GM18517 (cell line): ENCODE results near the gene ZCWPW1.
"Not testable (repeated sequence)": the region's sequence is repeated elsewhere in the genome, so short reads cannot be mapped to it uniquely, and the experiment has no call there.

Experiments
- ATAC-seq: cut with Tn5 transposase; IDR thresholded peaks from one replicate; pipeline ENCODE4 v1.9.1; 2021; ENCODE audit warnings: mild to moderate bottlenecking, moderate library complexity; ENCODE audit not compliant: unreplicated experiment

Gene ZCWPW1

DNA sequence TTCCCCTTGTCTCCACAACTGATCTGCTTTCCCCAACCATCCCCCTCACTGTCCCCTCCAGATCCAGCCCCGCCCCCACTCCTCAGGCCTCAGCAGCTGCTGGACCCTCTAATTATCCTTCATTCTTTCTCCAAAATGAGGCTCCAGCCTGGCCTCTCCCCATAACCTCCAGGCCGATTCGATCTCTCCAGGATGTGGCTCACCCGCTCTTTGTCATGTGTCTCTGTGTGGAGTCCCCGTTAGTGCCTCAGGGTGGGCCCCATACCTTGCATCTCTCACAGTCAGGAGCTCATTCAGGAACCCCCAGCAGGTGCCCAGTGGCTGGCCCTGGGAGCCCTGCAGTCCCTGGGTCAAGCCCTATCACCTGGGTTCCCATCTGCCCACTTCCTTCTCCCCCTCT is 53.9 kb downstream of the ZCWPW1 start:
- no peak for ATAC-seq

DNA sequence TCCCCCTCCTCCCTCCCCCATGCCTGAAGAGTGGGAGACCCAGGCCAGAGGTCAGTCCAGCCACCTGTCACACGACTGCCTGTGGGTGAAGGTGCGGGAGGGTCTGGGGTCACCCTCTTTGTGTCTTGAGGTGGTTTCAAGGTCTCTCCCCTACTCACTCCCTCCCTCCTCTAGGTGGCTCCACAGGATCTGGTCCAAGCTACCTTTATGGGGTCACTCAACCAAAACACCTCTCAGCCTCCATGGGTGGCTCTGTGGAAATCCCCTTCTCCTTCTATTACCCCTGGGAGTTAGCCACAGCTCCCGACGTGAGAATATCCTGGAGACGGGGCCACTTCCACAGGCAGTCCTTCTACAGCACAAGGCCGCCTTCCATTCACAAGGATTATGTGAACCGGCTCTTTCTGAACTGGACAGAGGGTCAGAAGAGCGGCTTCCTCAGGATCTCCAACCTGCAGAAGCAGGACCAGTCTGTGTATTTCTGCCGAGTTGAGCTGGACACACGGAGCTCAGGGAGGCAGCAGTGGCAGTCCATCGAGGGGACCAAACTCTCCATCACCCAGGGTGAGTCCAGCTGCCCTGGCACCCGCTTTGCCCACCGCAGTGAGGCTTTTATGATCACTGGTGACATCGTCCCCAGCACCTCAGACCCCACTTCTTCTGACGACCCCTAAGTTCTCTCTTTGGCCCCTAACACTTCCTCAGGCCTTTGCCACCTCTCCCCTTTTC is 54.5 kb downstream of the ZCWPW1 start:
- not testable (repeated sequence) for ATAC-seq

DNA sequence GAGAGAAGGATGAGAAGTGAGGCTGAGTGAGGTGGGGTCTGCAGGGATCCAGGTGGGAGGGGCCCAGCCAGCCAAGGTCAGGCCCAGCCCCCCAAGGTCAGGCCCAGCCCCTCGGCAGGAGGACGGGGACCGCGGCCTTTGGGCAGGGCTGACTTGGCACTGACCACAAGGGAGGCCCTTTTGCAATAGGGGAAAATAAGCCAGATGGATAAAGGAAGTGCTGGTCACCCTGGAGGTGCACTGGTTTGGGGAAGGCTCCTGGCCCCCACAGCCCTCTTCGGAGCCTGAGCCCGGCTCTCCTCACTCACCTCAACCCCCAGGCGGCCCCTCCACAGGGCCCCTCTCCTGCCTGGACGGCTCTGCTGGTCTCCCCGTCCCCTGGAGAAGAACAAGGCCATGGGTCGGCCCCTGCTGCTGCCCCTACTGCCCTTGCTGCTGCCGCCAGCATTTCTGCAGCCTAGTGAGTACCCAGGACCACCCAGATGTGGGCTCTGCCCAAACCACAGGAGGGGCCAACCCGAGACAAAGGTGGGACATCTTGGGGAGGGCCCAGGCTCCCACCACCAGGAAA is 55.2 kb downstream of the ZCWPW1 start, which contains the start of gene PILRA:
Gene PILRA, plus strand, starts transcription at position 227 of the 571 bp plus-strand sequence. Its CDS starts 170 bp downstream, at position 397.
- no peak for ATAC-seq

DNA sequence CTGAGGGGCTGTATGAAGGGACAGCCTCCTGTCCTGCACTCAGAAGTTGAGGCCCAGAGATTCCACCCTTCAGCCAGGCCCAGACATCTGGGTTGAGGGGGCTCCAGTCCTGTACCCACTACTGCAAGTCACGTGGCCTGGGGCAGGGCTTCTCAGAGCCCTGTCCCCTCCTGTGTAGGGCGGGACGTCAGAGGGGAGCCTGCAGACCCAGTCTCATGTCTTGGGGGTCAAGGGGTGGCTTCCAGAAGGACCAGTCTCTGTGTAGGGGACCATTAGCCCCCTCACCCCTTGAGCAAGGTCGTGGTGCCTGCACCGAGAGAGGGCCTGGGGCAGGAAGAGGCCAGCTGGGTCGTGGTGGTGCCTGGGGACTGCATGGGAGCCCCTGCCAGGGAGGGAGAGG is 55.8 kb downstream of the ZCWPW1 start:
- ATAC-seq: no peak

DNA sequence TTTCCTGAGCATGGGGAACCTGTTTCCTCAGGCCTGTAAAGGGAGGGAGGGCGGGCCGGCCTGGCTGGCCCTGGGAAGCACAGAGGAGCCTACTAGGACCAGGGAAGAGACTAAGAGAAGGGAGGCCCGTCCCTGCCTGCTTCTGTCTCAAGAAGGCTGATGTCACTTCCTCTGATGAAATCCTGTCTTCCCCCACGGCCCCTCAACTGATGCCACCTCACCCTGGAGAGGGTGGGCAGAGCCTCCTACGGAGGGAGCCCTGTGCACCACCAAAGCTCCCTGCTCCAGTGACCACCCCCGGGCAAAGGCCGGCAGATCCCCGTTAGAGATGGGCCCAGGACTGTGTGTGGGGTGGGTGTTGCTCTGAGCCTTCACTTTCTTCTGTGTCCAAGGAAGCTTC is 56.2 kb downstream of the ZCWPW1 start:
- no peak for ATAC-seq

DNA sequence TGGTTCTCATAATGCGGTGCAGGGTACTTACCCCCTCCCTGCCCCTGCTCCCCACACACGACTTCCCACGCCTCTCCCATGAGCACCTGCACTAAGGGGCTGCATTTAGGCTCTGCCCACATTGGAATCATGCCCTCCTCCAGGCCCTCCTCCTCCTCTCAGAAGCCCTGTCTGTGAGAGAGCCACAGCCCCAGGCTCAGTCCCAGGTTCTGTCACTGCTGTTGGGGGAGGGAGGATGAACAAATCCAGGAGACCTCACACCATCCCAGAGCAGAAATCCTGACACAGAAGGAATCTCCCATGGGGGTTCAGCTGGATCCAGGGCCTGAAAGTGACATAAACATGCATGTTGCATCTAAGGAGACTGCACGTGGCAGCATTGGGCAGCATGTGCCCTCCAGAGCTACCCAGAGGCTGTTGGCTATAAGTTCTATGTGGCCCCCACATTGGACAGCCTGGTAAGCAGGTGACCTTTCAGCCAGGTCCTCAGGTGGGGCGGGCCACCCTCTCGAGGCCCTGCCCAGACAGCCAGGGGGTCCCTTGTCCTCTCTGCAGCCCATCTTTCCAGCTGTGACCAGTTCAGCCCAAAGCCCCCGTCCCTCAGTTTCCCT is 56.8 kb downstream of the ZCWPW1 start:
- no peak for ATAC-seq

DNA sequence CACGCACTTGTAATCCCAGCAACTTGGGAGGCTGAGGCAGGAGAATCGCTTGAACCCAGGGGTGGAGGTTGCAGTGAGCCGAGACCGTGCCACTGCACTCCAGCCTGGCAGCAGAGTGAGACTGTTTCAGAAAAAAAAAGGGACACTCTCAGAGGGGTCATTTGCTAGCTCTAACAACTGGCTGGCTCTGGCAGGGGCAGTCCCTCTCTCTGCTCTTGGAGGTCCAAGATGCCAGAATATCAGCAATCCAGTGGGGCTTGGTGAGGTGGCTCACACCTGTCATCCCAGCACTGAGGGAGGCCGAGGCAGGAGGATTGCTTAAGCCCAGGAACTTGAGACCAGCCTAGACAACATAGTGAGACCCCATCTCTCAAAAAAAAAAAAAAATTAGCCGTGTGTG is 57.8 kb downstream of the ZCWPW1 start:
- ATAC-seq: no peak

DNA sequence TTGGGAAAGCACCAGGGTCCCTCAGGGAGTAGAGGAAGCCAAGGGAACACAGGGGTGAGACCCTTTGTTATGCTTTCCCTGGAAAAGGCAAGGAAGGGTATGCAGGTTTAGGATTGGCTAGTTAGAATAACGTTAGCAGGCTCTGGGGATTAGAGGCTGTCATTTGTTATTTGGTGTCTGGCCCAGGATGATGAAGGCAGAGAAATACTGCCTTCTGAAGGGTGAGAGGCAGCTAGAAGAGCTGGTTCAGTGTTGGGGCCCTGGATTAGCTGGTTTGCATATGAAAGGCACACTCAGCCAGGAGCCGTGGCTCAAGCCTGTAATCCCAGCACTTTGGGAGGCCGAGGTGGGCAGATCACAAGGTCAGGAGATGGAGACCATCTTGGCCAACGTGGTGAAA is 58.2 kb downstream of the ZCWPW1 start:
- no peak for ATAC-seq

DNA sequence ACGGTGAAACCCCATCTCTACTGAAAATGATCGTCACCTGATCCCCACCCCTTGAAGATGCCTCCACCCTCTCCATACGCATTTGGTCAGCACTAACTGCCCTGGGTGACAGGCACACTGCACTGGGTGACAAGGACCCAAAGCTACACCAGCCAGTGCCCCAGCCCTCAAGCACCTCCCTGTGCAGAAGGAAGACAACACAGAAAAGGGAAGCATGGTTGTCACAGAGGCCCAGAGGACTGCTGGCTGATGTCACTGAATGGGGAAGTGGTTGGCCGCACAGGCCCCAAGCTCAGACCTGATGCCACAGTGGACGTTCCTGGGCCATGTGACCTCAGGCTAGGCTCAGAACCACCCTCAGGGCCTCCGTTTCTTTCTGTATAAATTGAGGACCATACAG is 59.4 kb downstream of the ZCWPW1 start:
- ATAC-seq: peak; percentile 50

DNA sequence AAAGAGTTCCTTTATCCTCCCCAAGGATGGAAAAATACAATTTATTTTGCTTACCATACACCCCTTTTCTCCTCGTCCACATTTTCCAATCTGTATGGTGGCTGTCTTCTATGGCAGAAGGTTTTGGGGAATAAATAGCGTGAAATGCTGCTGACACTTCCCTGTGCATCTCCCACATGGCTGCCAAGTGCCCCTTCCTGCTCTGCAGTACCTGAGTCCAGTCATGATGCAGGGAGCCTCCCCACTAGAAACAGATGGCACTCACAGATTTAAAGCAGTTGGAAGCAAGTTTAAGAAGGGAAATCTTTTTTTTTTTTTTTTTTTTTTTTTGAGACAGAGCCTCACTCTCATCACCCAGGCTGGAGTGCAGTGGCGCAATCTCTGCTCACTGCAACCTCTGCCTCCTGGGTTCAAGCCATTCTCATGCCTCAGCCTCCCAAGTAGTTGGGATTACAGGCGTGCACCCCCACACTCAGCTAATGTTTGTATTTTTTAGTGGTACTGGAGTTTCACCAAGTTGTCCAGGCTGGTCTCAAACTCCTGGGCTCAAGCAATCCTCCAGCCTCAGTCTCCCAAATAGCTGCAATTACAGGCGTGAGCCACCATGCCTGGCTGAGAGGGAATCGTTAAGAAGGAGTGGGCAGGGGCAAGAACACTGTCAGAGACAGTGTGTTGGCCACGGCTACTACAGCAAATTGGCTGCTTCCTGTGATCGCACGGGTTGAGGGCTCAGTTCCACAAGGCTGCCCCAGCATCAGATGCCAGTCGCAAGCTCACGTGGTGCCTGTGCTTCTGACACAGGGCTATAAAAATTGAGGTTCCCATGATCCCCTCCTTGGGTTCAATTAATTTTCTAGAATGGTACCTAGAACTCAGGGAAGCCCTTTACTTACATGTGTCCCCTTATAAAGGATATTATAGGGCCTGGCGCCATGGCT is 60.6 kb downstream of the ZCWPW1 start:
- no peak for ATAC-seq

DNA sequence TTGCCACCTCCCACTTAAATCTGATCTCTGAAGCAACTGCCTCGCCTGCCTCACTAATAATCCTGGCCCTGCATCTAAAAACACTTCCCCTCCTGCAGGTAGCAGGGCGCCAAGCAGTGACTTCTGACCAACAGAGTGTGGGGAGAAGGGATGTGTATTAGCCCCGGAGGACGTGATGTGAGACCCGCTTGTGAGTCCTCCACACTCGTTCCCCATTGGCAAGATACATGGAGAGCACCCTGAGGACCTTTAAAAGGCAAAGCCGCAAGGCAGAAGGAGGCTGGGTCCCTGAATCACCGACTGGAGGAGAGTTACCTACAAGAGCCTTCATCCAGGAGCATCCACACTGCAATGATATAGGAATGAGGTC is 61.3 kb downstream of the ZCWPW1 start:
- ATAC-seq: no peak

DNA sequence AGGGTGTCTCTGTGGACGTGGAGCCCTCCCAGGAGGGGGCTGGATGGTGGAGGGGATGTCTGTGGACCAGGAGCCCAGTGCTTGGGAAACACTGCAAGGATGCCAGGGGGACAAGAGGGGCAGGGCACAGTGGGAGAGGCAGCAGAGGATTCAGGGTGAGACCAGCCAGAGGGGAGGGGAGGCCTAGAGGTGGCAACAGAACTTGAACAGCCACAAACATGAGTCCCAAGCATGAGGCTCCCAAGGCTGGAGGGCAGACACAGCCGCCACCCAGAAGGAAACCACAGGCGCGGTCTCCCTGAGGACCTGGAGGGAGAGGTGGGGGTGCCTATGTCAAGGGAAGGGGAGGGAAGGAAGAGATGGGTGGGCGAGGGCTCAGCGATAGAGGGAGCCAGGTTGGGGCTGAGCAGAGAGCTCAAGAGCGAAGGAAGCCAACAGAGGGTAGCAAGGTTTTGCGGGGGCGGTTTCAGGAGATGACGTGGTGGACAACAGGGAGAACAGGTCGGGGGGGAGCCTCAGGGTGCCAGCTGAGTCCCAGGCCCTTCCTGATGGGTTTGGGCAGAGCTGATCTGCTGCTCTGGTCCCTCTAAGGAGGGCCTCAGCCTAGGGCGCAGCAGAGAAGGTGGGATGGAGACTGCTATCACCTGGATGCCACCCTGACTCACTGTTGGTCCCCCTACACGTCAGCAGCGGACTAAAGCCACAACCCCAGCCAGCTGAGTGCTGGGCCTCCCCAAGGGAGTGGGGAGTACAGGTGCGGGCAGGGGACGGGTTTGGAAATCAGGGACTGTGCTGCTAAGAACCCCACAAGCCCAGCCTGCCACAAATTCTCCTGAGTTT is 61.9 kb downstream of the ZCWPW1 start:
- peak; percentile 26 for ATAC-seq

DNA sequence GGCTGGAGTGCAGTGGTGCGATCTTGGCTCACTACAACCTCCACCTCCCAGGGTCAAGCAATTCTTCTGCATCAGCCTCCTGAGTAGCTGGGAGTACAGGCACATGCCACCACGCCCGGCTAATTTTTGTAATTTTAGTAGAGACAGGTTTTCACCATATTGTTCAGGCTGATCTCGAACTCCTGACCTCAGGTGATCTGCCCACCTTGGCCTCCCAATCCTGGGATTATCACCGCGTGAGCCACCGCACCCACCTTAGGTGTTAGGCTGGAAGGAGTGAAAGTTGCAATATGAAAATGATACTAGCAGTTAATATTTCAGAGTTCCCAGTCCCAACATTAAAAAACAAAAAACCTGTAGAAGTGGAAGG is 62.5 kb downstream of the ZCWPW1 start:
- ATAC-seq: not testable (repeated sequence)

DNA sequence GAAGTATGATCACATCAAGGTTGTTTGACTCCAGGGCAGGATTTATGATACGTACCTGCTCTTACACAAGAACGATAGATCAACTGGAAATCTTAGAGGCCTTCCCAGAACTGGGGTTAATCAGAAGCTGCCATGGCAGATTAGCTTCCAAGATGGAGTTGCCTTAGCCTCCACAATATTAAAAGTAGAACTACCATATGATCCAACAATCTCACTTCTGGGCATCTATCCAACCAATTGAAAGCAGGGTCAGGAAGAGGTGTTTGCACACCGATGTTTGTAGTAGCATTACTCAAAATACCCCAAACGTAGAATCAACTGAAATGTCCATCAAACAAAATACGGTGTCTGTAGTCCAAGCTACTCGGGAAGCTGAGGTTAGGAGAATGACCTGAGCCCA is 64.0 kb downstream of the ZCWPW1 start:
- ATAC-seq: no peak

DNA sequence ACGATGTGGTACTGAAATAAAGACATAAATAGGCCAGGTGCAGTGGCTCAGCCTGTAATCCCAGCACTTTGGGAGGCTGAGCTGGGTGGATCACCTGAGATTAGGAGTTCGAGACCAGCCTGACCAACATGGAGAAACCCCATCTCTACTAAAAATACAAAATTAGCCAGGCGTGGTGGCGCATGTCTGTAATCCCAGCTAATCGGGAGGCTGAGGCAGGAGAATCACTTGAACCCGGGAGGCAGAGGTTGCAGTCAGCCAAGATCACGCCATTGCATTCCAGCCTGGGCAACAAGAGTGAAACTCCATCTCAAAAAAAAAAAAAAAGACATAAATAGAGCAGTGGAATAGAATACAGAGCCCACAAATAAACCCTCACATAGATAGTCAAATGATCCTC is 64.7 kb downstream of the ZCWPW1 start:
- ATAC-seq: not testable (repeated sequence)

DNA sequence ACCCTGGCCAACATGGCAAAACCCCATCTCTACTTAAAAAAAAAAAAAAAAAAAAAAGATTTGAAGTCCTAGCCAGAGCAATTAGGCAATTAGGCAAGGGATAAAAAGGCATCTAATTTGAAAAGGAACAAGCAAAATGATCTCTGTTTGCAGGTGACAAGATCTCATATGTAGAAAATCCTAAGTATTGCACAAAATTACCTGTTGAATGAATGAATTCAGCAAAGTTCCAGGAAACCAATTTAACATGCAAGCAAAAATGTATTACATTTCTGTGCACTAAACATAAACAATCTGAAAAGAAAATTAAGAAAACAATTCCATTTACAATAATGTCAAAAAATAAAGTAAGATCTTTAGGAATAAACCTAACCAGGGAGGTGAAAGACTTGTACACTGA is 65.4 kb downstream of the ZCWPW1 start:
- ATAC-seq: no peak

DNA sequence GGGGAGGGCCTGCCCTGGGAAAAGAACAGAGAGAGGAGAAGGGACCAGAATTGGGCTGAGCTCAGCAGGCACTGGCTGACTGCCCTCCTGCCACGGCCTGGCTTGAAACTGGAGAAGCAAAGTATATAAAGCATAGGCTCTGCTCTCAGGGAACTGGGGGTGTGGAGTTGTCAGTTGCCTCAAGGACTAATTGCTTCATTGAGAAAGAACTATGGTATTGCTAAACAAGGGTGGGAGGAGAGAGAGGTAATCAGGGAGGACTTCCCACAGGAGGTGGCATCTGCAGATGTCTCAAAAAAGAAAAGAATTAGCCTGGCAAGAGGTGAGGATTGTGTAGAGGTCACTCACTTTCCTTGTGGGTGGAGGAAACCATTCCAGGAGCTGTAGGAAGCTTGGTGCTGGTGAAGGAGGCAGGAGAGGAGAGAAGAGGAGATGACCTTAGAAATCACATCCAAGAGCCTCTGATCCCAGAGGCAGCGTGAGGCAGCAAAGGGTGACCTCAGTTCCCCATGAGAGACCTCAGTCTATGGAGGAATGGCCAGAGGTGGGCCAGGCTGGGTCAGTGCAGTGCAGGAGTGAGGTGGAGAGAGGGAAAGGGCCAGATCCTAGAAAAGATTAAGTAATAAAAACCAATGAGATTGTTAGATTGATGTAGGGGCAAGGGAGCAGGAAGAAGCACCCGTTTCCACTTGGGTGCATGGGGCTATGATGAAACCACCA is 68.2 kb downstream of the ZCWPW1 start:
- no peak for ATAC-seq

DNA sequence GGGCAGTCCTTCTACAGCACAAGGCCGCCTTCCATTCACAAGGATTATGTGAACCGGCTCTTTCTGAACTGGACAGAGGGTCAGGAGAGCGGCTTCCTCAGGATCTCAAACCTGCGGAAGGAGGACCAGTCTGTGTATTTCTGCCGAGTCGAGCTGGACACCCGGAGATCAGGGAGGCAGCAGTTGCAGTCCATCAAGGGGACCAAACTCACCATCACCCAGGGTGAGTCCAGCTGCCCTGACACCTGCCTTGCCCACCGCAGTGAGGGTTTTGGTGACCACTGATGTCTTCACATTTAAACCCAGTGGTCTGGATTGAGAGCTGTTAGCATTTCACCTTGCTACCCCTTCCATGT is 69.7 kb downstream of the ZCWPW1 start:
- ATAC-seq: no peak

DNA sequence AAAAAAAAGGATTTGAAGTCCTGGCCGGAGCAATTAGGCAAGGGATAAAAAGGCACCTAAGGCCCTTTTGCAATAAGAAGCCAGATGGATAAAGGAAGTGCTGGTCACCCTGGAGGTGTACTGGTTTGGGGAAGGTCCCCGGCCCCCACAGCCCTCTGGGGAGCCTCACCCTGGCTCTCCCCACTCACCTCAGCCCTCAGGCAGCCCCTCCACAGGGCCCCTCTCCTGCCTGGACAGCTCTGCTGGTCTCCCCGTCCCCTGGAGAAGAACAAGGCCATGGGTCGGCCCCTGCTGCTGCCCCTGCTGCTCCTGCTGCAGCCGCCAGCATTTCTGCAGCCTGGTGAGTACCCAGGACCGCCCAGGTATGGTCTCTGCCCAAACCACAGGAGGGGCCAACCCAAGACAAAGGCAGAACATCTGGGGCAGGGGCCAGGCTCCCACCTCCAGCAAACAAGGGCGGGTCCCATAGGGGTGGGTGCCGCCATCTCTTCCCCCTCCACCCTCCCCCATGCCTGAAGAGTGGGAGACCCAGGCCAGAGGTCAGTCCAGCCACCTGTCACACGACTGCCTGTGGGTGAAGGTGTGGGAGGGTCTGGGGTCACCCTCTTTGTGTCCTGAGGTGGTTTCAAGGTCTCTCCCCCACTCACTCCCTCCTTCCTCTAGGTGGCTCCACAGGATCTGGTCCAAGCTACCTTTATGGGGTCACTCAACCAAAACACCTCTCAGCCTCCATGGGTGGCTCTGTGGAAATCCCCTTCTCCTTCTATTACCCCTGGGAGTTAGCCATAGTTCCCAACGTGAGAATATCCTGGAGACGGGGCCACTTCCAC is 70.3 kb downstream of the ZCWPW1 start, which contains the start of gene PILRB:
Gene PILRB, plus strand, starts transcription at position 91 of the 830 bp plus-strand sequence. Its CDS starts 186 bp downstream, at position 277.
- ATAC-seq: no peak
